A549 treated with AZD2906 at 1 μM for 4 hours (cell line): Measurements from ENCODE around the gene GALR2. TPM values are rescaled to one million over a fixed set of nuclear protein-coding genes. Genes with fewer than 3 reads are reported as not detected.

ENCODE experiments used
- total RNA-seq: library from RNA; stranded (reverse); fragments of 200-300 nt; extraction: Qiagen RNA extraction; gene quantifications from 5 replicates; pipeline ENCODE4 v1.2.3, GENCODE V29; 2022

GALR2 gene, protein sequence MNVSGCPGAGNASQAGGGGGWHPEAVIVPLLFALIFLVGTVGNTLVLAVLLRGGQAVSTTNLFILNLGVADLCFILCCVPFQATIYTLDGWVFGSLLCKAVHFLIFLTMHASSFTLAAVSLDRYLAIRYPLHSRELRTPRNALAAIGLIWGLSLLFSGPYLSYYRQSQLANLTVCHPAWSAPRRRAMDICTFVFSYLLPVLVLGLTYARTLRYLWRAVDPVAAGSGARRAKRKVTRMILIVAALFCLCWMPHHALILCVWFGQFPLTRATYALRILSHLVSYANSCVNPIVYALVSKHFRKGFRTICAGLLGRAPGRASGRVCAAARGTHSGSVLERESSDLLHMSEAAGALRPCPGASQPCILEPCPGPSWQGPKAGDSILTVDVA
- 1.1 to 2.1 TPM (median 1.7 TPM) in 5 replicates for total RNA-seq

DNA sequence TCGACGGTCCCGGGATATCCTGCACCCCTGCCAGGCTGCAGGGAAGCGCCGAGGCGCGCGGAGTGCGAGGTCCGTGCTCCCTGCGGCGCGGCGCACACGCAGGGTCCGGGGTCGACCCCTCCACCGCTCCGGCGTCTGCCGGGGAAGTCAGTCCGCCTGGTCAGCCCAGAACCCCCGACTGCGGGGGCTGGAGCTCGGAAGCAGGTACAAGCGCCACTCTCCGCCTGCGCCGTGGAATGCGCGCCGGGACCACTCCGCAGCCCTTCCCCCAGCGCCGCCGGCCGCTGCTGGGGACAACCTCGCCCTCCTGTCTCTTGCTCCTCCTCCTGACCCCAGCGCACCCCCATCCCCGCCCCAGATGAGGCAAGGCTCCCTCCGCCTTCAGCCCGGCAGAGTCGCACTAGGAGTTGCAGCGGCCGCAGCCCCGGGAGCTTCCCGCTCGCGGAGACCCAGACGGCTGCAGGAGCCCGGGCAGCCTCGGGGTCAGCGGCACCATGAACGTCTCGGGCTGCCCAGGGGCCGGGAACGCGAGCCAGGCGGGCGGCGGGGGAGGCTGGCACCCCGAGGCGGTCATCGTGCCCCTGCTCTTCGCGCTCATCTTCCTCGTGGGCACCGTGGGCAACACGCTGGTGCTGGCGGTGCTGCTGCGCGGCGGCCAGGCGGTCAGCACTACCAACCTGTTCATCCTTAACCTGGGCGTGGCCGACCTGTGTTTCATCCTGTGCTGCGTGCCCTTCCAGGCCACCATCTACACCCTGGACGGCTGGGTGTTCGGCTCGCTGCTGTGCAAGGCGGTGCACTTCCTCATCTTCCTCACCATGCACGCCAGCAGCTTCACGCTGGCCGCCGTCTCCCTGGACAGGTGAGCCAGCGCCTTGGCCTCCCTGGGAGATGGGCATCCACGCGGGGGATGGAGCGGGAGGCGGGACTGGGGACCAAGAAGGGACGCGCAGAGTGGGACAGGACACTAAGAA is at the start of gene GALR2:
Gene GALR2 (plus strand): TSS at position 392 of the 974 bp plus-strand sequence. CDS start 103 bp downstream, at position 495.

GRCh38 chr17:76027159-76027839 is 47.3 kb upstream of the GALR2 start, which contains the start of gene EVPL:
Gene EVPL, minus strand, starts transcription at chr17:76027306. Its CDS starts 108 bp downstream, at chr17:76027198.

GRCh38 chr17:76072148-76072858 is 2.3 kb upstream of the GALR2 start, which contains the start of gene SRP68:
Gene SRP68, minus strand, starts transcription at chr17:76072517. Its CDS starts 26 bp downstream, at chr17:76072491.

DNA sequence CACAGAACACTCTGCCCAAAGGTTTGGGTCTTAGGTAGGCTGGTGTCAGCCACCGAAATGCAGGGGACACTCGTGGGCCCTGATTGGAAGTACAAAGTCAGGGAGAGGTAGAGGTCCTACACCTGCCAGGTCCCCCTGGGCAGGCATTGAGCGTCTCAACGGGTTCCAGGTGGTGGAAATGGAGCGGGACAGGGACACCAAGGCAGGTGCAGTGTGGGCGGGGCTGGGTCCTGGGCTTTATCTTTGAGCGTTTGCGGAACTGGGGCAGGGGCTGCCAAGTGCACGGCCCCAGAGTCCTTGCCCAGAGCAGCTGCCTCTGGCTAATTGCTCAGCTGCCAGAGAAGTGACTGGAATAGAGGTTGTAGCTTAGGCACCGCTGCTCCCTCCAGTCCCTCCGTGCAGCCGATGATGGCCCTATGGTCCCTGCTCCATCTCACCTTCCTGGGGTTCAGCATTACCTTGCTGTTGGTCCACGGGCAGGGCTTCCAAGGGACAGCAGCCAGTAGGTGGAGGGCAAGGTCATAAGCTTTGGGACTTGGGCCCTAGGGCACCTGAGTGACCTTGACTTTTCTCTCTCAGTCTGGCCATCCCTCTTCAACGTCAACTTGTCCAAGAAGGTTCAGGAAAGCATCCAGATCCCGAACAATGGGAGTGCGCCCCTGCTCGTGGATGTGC is 4.4 kb downstream of the GALR2 start, which contains the start of gene ZACN:
Gene ZACN (plus strand): TSS at position 323 of the 675 bp plus-strand sequence. CDS start 83 bp downstream, at position 406.

DNA sequence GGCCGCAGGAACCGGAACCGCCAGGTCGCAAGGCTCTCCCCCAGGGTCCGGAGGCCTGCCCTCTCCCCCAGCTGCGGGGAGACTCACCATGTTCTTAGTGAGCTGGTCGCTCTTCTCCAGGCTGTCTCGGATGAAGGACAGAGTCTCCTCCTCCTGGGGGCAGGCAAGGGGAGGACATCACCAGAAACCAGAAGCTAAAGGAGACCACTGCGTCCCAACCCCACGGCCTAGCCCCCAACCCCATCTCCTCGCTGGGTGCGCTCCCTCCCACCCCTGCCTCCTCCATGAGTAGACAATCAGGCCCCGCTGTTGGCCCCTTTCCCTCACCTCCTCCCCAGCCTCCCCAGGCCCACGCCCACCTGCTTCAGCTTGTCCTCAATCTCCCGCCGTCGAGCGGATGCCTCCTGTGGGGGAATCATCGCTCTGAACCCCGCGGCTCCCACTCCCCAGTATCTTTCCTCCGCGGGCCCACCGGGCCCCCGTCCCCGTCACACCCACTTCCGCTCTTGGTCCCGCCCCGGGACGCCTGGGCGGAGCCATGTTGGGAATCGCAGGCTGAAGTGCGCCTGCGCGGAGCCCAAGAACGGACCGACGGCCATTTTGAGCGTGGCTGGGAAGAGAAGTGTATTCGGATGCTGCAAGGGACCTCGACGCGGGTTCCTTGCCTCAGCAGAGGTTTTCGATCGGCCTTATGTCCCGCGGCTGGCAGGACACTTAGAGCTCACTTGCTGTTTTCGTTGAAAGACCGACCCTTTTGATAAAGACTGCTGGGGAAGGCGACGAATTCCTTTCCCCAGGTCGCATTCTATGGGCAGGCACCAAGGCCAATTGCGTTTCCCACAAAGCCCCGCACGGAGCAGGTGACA is 28.9 kb downstream of the GALR2 start, which contains the start of gene EXOC7:
Gene EXOC7 (minus strand): TSS at position 514 of the 866 bp plus-strand sequence. CDS start 95 bp downstream, at position 419.

Other genes starting within 250 kb of the GALR2 start
- gene UNC13D, start 230.4 kb upstream of the GALR2 start, total RNA-seq = 4.8 to 7.3 TPM (median 5.8 TPM) in 5 replicates
- gene WBP2, start 219.4 kb upstream of the GALR2 start, total RNA-seq = 83.2 to 92.6 TPM (median 88.1 TPM) in 5 replicates
- gene TRIM47, start 196.2 kb upstream of the GALR2 start, total RNA-seq = 144 to 202 TPM (median 193 TPM) in 5 replicates
- gene TRIM65, start 177.8 kb upstream of the GALR2 start, total RNA-seq = 30.1 to 40.1 TPM (median 38.9 TPM) in 5 replicates
- 98.3 to 124 TPM (median 117 TPM) in 5 replicates for gene MRPL38, start 169.9 kb upstream of the GALR2 start, total RNA-seq
- gene FBF1, start 133.7 kb upstream of the GALR2 start, total RNA-seq = 5.5 to 8.4 TPM (median 7.1 TPM) in 5 replicates
- 15.8 to 18.4 TPM (median 16.6 TPM) in 5 replicates for gene ACOX1, start 95.6 kb upstream of the GALR2 start, total RNA-seq
- 20.6 to 27.7 TPM (median 24.5 TPM) in 5 replicates for gene TEN1, start 95.5 kb upstream of the GALR2 start, total RNA-seq
- gene CDK3, start 73.9 kb upstream of the GALR2 start, total RNA-seq = 3.2 to 5.5 TPM (median 4.7 TPM) in 5 replicates
- 11.9 to 18.5 TPM (median 17.2 TPM) in 5 replicates for gene EVPL, start 47.5 kb upstream of the GALR2 start, total RNA-seq
- 78.7 to 82.2 TPM (median 79.1 TPM) in 5 replicates for gene SRP68, start 2.3 kb upstream of the GALR2 start, total RNA-seq
- gene ZACN, start 4.4 kb downstream of the GALR2 start, total RNA-seq = 0.17 to 0.38 TPM (median 0.30 TPM) in 5 replicates
- gene EXOC7, start 29.0 kb downstream of the GALR2 start, total RNA-seq = 54.6 to 68.4 TPM (median 58.5 TPM) in 5 replicates
- gene FOXJ1, start 66.5 kb downstream of the GALR2 start, total RNA-seq = 0.77 to 1.1 TPM (median 0.95 TPM) in 5 replicates
- gene RNF157, start 165.7 kb downstream of the GALR2 start, total RNA-seq = 8.3 to 10.3 TPM (median 9.7 TPM) in 5 replicates
- 119 to 198 TPM (median 177 TPM) in 5 replicates for gene UBALD2, start 190.6 kb downstream of the GALR2 start, total RNA-seq
- 0.42 to 1.1 TPM (median 0.85 TPM) in 5 replicates for gene QRICH2, start 233.5 kb downstream of the GALR2 start, total RNA-seq